K562 (cell line): ENCODE measurements around the gene ZNF177.
"Not testable (repeated sequence)": the region's sequence is repeated elsewhere in the genome, so short reads cannot be mapped to it uniquely, and the experiment has no call there.

ENCODE experiments used
- BRCA1 ChIP-seq, 2 experiments: fragments of 450-650 bp in 1 of 2; sonication (generic) in 1 of 2; formaldehyde crosslinking in 1 of 2; IDR thresholded peaks; 2 replicates each; pipeline versions ENCODE4 v1.5.0 to v1.6.1; 2017 to 2020; ENCODE audit warnings: mild to moderate bottlenecking in 1 of 2, missing genetic modification reagents in 1 of 2
- CTBP1 ChIP-seq: fragments of 450-650 bp; IDR thresholded peaks from 2 replicates; pipeline ENCODE4 v1.6.1; 2016; ENCODE audit warnings: borderline replicate concordance
- JUN ChIP-seq, 2 experiments: sonication (generic) in 1 of 2; formaldehyde crosslinking in 1 of 2; IDR thresholded peaks; 2 replicates each; pipeline versions ENCODE4 v1.6.1 to v1.8.0; 2012 to 2022; ENCODE audit warnings: borderline replicate concordance in 2 of 2, mild to moderate bottlenecking in 2 of 2, improper control_type of control experiment in 1 of 2, low read depth in 1 of 2, low read length in 1 of 2, missing genetic modification reagents in 1 of 2
- KAT2B ChIP-seq: IDR thresholded peaks from one replicate; pipeline ENCODE4 v1.6.1; 2012; ENCODE audit warnings: low read depth, mild to moderate bottlenecking, control low read depth, inconsistent platforms, low read length, moderate library complexity
- KHSRP ChIP-seq: fragments of 450-650 bp; IDR thresholded peaks from 2 replicates; pipeline ENCODE4 v1.6.1; 2017
- NR2C2 ChIP-seq, 2 experiments: fragments of 200-800 bp in 1 of 2; sonication (Bioruptor generic) in 1 of 2; sonication (generic) in 1 of 2; formaldehyde crosslinking in 1 of 2; IDR thresholded peaks; 2 replicates each; pipeline versions ENCODE4 v1.6.1 to v1.8.0; 2016 to 2022; ENCODE audit warnings: mild to moderate bottlenecking in 1 of 2, missing compliant biosample characterization in 1 of 2, missing genetic modification characterization in 1 of 2, missing genetic modification reagents in 1 of 2
- SIRT6 ChIP-seq: IDR thresholded peaks from one replicate; pipeline ENCODE4 v1.6.1; 2012; ENCODE audit warnings: low read depth, mild to moderate bottlenecking, control low read depth, inconsistent platforms, low read length, moderate library complexity
- TAL1 ChIP-seq: fragments of 450-650 bp; IDR thresholded peaks from 2 replicates; pipeline ENCODE4 v1.6.1; 2016; ENCODE audit warnings: mild to moderate bottlenecking
- ZFX ChIP-seq: sonication (generic); formaldehyde crosslinking; IDR thresholded peaks from 2 replicates; pipeline ENCODE4 v1.8.0; 2022; ENCODE audit warnings: mild to moderate bottlenecking, missing genetic modification reagents, moderate library complexity
- TF ChIP-seq, protein P1 (sequence below): fragments of 250-450 bp; sonication (Bioruptor Pico); IDR thresholded peaks from 2 replicates; pipeline ENCODE4 v1.5.1; 2021; ENCODE audit warnings: mild to moderate bottlenecking
- TF ChIP-seq, protein P2 (sequence below): fragments of 450-650 bp; IDR thresholded peaks from 2 replicates; pipeline ENCODE4 v1.6.1; 2016; ENCODE audit warnings: missing biosample characterization, missing genetic modification characterization
- TF ChIP-seq, protein P3 (sequence below): IDR thresholded peaks from 2 replicates; pipeline ENCODE4 v1.6.1; 2012; ENCODE audit warnings: low read depth, low read length, improper control_type of control experiment, borderline replicate concordance

DNA sequence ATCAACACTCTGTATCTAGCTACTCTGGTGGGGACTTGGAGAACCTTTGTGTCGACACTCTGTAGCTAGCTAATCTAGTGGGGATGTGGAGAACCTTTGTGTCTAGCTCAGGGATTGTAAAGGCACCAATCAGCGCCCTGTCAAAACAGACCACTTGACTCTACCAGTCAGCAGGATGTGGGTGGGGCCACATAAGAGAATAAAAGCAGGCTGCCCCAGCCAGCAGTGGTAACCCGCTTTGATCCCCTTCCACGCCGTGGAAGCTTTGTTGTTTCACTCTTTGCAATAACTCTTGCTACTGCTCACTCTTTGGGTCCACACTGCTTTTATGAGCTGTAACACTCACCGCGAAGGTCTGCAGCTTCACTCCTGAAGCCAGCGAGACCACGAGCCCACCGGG, 40.6 kb upstream of the ZNF177 start:
- TF ChIP-seq JUN (IDR thresholded peaks at IDR 0.05; ENCODE audit: borderline replicate concordance, low read depth, low read length); JUN (CRISPR knock-in tag; IDR thresholded peaks at IDR 0.05; ENCODE audit: borderline replicate concordance); SIRT6; KAT2B; TAL1; ZFX (CRISPR knock-in tag); KHSRP; BRCA1 (IDR thresholded peaks at IDR 0.05); BRCA1 (CRISPR knock-in tag; IDR thresholded peaks at IDR 0.05); NR2C2 (CRISPR knock-in tag; IDR thresholded peaks at IDR 0.05); NR2C2 (tag; IDR thresholded peaks at IDR 0.05); CTBP1: not testable (repeated sequence)
- TF ChIP-seq, protein P1, sequence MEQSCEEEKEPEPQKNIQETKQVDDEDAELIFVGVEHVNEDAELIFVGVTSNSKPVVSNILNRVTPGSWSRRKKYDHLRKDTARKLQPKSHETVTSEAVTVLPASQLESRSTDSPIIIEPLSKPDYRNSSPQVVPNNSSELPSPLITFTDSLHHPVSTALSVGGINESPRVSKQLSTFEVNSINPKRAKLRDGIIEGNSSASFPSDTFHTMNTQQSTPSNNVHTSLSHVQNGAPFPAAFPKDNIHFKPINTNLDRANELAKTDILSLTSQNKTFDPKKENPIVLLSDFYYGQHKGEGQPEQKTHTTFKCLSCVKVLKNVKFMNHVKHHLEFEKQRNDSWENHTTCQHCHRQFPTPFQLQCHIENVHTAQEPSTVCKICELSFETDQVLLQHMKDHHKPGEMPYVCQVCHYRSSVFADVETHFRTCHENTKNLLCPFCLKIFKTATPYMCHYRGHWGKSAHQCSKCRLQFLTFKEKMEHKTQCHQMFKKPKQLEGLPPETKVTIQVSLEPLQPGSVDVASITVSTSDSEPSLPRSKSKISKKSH (CRISPR knock-in tag): not testable (repeated sequence)
- TF ChIP-seq, protein P2, sequence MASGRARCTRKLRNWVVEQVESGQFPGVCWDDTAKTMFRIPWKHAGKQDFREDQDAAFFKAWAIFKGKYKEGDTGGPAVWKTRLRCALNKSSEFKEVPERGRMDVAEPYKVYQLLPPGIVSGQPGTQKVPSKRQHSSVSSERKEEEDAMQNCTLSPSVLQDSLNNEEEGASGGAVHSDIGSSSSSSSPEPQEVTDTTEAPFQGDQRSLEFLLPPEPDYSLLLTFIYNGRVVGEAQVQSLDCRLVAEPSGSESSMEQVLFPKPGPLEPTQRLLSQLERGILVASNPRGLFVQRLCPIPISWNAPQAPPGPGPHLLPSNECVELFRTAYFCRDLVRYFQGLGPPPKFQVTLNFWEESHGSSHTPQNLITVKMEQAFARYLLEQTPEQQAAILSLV (tag): not testable (repeated sequence)
- TF ChIP-seq, protein P3, sequence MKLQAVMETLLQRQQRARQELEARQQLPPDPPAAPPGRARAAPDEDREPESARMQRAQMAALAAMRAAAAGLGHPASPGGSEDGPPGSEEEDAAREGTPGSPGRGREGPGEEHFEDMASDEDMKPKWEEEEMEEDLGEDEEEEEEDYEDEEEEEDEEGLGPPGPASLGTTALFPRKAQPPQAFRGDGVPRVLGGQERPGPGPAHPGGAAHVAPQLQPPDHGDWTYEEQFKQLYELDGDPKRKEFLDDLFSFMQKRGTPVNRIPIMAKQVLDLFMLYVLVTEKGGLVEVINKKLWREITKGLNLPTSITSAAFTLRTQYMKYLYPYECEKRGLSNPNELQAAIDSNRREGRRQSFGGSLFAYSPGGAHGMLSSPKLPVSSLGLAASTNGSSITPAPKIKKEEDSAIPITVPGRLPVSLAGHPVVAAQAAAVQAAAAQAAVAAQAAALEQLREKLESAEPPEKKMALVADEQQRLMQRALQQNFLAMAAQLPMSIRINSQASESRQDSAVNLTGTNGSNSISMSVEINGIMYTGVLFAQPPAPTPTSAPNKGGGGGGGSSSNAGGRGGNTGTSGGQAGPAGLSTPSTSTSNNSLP: not testable (repeated sequence)
